ENCODE measurements around the gene GABARAP.

The GABARAP gene

GRCh38 chr17:7216242-7217112 lies 25.8 kb downstream of the GABARAP start:
- DNase-seq (ENCODE audit: extremely low read depth, low read depth): no peak
- peak overlapping the region; percentile 63 for H3K4me3 ChIP-seq (replicated peaks; ENCODE audit: low read depth, low read length)
- no peak for TF ChIP-seq CTCF (IDR thresholded peaks at IDR 0.05; ENCODE audit: low read depth, low read length, missing control alignments)

DNA sequence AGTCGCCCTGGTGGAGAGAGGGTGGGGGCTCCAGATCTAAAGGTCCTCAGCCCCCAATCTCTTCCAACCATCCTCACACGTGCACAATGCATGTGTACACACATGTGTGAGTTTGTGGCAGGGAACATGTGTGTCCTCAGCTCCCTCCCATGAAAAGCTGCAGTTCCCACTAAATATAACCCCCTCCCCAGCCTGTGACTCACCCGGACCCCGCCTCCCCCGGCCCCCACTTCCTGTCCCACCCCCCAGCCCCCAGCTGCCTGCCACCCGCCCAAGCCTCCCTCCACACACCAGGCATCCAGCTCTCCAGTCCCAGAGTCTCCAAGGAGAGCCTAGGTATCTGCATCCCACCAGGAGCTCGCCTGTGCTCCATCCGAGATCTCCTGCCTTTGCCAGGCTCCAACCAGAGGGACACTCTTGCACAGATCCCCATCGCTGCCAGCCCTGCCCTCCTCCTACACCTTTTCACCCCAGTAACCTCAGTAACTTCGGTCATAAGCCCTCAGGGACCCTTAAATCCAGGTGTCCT lies 26.5 kb downstream of the GABARAP start:
- DNase-seq (ENCODE audit: extremely low read depth, low read depth): no peak
- TF ChIP-seq CTCF (IDR thresholded peaks at IDR 0.05; ENCODE audit: low read depth, low read length, missing control alignments): no peak
- peak overlapping the region; percentile 63 for H3K4me3 ChIP-seq (replicated peaks; ENCODE audit: low read depth, low read length)

DNA sequence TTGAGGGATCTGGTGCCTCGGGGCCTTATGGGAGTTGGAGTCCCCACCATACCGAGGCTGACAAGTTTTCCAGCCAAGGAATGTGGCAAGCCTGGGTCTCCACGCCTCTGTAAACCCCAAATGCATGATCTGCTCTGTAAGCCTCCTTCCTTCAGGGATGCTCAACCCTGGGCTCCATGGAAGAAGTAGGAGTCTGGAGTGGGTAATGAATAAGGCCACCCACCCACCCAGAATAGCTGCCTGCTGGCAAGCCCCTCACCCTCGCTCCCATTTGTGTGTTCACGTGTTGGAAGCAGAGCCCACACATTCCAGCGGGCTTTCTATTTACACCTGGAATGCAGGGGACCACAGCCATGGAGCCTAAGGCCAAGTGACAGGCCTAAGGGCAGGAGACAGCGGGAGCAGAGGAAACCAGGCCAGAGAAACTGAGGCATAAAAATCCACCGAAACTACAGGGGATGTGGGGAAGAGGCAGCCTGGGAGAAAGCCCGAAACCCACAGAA lies 27.1 kb downstream of the GABARAP start:
- no peak for DNase-seq (ENCODE audit: extremely low read depth, low read depth)
- peak overlapping the region; percentile 63 for H3K4me3 ChIP-seq (replicated peaks; ENCODE audit: low read depth, low read length)
- no peak for TF ChIP-seq CTCF (IDR thresholded peaks at IDR 0.05; ENCODE audit: low read depth, low read length, missing control alignments)

DNA sequence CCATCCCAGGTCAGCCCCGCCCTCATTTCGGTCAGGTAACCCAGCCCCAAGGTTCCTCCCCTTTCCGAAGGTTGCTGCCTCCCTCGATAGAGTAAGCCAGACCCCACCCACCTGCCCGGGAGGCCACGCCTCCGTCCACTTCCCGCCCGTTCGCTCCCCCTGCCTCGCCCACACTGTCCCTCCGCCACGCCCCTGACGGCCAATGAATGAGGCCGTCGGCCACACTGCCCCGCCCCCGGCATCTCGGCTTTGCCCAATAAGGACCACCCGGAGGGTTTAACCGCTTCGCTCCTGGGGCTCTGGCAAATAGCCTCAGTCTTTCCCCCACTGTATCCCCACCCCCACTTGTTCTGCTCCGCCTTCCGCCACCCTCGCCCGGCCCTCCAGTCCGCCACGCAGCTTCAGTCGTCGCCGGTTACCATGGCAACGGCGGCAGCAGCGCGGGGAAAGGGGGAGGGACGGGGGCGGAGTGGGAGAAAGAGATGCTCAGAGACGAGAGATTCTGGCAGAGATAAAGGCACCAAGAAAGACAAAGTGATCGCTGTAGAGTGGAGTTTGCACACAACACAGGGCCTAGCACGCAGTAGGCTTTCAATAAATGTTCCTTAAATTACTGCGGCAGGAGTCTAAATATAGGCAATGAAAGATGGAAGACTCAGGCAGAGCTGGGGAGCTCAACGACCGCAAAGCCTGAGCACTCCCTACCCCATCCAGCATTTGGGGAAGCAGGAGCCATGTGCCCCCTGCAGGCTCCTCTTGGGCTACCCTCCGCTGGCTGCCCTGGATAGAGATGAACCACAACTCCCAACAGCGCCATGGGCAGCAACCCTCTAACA lies 27.7 kb downstream of the GABARAP start:
- peak; percentile 92 for DNase-seq (ENCODE audit: extremely low read depth, low read depth)

DNA sequence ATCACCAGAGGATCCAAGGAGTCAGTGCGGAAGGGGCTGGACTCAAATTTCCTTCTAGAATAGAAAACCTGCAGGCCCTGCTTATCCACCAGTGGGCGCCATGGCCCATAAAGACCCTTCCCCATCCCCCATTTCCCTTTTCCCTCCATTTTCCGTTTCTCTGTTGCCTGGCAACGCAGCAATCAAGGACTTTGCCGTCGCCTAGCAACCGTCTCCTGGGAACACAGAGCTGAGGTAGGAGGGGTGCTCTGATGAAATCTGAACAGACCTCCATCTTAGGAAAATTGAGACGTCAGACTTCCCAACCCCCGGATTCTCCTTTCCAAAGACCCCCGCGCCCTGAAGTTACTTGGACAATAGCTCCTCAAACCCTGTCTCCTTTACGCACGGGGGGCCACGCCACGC lies 28.4 kb downstream of the GABARAP start:
- peak; percentile 57 for DNase-seq (ENCODE audit: extremely low read depth, low read depth)
- TF ChIP-seq CTCF (IDR thresholded peaks at IDR 0.05; ENCODE audit: low read depth, low read length, missing control alignments): peak; percentile 57
- H3K4me3 ChIP-seq (replicated peaks; ENCODE audit: low read depth, low read length): peak overlapping the region; percentile 63

More for the DNA sequence above, 27.7 kb downstream of the GABARAP start:
- peak overlapping the region; percentile 63 for H3K4me3 ChIP-seq (replicated peaks; ENCODE audit: low read depth, low read length)
- TF ChIP-seq CTCF (IDR thresholded peaks at IDR 0.05; ENCODE audit: low read depth, low read length, missing control alignments): peak; percentile 61

DNA sequence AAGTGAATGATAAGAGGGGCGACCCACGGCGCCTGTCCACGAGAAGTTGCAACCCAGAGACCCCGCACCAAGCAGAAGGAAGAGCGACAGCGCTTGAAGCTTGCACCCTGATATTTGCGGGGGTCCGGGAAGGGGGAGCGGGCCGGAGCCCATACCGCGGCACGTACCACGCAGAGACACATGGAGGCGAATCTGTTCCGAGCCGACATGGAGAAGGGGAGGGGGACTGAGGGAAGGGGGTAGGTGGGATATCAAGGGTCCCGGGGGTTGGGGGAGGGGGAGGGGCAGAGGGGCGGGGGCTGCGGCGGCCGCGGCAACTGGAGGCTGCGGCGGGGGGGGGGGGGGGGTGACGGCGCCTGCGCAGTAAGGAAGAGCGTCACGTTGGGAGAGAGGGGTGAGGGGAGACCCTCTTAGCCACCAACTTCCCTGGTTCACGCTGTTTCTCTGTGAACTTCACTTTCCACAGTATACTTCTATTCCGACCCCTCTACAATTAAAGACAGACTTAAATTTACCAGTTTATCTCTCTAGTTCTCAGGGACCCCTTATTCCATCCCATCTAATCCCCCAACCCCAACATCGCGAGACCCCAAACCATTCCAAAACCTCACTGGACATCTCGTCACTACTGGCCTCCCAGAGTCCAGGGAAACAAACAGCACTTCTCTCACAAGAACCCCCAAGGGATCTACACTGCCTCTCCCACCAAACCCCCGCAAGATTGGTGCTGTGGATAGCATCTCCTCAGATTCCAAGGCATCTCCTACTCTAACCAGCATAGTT lies 30.6 kb downstream of the GABARAP start:
- no peak for TF ChIP-seq CTCF (IDR thresholded peaks at IDR 0.05; ENCODE audit: low read depth, low read length, missing control alignments)
- no peak for DNase-seq (ENCODE audit: extremely low read depth, low read depth)
- no peak overlapping the region for H3K4me3 ChIP-seq (replicated peaks; ENCODE audit: low read depth, low read length)

All from HFF-Myc (cell line).